AG09319 (cell line): Measurements from ENCODE around the gene SNRNP25.
A peak's percentile ranks its signal among the peaks of the same experiment; 100 is the strongest.

Experiments
- DNase-seq: peaks from one replicate; pipeline ENCODE4 v3.0.0-alpha.2; 2010; ENCODE audit warnings: low read depth; ENCODE audit errors: extremely low read depth
- TF ChIP-seq, protein P1 (sequence below): IDR thresholded peaks from 2 replicates; pipeline ENCODE4 v1.5.1; 2011; ENCODE audit warnings: low read depth, mild to moderate bottlenecking, inconsistent platforms, low read length, moderate library complexity

The SNRNP25 gene

DNA sequence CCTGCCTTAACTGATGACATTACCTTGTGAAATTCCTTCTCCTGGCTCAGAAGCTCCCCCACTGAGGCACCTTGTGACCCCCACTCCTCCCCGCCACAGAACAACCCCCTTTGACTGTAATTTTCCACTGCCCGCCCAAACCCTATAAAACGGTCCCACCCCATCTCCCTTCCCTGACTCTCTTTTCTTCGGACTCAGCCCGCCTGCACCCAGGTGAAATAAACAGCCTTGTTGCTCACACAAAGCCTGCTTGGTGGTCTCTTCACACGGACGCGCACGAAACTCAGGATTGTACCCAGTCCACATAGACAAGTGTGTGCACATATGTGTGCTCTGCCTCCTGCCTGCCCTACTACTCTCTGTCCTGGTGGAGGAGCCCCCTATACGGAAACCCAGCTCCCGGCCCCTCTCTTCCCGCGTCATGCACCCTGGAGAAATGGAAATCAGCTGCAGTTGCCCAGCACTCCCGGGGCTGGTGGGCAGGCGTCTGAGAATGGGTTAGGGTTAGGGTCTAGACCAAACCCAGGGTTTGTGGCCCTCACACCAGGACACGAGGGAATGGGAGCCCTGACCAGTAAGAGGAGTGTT is 21.2 kb downstream of the SNRNP25 start:
- no peak for DNase-seq
- TF ChIP-seq, protein P1, sequence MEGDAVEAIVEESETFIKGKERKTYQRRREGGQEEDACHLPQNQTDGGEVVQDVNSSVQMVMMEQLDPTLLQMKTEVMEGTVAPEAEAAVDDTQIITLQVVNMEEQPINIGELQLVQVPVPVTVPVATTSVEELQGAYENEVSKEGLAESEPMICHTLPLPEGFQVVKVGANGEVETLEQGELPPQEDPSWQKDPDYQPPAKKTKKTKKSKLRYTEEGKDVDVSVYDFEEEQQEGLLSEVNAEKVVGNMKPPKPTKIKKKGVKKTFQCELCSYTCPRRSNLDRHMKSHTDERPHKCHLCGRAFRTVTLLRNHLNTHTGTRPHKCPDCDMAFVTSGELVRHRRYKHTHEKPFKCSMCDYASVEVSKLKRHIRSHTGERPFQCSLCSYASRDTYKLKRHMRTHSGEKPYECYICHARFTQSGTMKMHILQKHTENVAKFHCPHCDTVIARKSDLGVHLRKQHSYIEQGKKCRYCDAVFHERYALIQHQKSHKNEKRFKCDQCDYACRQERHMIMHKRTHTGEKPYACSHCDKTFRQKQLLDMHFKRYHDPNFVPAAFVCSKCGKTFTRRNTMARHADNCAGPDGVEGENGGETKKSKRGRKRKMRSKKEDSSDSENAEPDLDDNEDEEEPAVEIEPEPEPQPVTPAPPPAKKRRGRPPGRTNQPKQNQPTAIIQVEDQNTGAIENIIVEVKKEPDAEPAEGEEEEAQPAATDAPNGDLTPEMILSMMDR = no peak

DNA sequence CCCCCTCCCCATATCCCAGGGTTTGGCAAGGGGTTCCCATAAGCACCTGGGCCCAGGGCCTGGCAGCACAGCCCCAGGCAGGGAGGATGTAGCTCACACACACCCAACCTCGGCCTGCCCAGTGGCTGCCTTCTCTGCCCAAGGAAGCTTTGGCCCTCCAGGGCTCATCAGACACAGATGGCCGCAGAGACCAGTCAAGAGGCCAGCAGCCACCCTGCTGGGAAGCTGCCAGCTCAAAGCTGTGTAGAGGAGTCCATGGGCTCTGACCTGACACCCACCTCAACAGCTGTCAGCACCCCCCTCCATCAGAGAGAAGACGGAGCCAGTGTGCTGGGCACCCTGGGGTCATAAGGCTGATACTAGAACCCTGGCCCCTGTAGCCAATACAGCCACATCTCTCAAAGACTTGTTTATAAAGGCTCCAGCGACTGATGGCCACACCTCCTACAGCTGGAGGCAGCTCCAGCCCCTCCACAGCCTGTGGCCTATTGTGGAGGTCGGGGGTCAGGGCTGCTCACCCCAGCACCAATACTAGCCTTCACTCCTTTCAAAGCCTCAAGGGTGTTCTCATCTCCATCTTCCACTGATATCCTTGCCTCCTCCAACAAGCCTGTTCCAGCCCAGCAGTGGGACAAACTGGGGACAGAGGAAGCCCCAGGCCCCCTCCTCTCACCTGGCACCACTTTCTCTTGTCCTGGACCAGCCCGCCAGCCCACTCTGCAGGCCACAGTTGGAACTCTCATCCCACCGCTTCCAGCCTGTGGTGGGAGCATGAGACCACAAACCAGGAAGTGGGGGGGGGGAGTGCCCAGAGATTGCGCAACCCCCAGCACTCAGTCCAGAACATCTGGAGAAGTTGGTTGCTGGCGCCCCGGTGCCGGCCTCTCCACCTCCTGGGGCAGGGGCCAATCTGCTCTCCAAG is 22.2 kb downstream of the SNRNP25 start:
- TF ChIP-seq, protein P1 = peak; percentile 34
- DNase-seq = peak; percentile 68

DNA sequence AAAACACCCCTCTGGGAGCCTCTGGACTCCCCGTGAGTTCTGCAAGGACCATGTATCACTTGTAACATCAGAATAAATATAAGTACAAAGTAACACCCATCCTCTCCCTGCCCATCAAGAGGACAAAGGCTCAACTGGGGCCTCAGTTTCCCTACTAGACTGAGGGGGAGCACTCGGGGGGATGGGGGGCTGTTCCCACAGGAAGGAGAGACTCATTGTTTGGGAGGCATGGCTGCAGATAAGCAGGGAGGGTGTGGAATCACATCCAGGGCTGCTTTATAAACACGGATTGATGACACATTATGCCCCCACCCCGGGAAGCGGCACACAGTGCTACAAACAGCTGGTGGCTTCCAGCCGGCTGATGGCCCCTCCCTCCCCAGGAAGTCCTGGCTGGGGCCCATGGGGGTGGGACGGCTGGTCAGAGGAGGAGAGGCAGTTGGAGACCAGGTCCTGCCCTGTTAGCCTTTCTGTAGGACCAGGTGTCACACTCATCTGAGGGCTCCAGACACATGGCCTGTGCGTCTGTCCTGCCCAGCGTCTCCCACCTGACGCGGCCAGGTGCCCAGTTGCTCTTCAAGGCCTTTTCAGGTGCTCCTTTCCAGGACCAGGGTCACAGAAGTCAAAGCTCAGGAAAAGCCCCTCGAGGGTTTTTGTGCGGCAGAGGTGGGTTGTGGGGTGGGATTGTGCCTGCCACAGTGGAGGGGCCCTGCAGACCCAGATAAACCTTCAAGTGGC is 23.1 kb downstream of the SNRNP25 start:
- DNase-seq = peak; percentile 77
- TF ChIP-seq, protein P1 = no peak

DNA sequence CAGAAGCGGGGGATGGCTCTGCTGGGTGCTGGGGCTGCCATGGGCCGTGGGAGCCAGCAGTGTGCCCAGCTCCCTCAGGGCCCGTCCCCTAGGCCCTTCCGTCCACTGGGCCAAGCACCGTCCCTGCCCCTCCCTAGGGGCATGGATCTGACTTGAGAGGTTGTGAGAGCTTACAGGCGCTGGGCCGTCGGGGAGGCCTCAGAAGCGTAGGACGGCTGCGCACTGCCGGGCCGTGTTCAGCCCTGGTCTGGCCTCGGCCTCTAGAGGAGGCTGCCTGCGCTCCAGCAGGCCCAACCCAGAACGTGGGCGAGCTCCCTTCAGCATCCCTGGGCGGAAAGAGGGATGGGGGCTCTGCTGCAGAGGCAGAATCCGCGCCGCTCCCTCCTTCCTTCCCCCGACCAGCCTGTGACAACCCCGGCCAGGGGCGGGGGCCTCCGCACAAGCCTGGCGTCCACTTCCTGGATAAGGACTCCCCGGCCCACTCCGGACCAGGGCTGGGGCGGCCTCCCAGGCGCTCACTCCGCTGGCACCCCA is 23.7 kb downstream of the SNRNP25 start:
- no peak for DNase-seq
- TF ChIP-seq, protein P1 = no peak

DNA sequence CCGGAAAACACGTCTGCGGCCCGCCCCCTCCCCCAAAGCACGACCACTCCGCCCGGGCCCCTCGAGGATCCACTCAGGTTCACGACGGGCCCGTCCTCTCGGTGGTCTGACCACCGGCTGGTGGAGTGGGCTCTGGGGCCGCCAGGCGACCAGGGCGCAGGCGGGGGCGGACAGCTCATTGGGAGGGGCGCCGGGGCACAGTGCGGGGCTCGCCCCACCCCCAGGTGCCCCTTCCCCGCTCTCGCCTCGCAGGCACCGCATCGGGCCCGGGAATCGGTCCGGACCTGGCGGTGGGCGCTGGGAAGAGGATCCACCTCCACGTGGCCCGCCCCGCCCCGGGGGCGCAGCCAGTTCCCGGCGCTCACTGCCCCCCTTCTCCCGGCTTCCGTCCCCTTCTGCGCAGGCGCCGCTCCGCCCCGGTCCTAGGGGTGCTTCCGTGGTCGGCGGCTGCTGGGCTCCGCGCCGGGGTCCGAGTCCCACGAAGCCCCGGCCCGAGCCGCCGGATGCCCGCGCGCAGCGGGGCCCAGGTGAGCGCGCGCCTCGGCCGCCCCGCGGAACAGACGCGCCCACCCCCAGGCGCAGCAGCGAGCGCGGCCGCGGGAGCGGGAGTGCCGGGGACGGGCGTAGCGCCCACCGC is 24.3 kb downstream of the SNRNP25 start, which contains the start of gene MPG:
MPG (plus strand) TSS at position 419 of the 637 bp plus-strand sequence; CDS start at position 504, 85 bp downstream.
- no peak for DNase-seq
- TF ChIP-seq, protein P1 = no peak

DNA sequence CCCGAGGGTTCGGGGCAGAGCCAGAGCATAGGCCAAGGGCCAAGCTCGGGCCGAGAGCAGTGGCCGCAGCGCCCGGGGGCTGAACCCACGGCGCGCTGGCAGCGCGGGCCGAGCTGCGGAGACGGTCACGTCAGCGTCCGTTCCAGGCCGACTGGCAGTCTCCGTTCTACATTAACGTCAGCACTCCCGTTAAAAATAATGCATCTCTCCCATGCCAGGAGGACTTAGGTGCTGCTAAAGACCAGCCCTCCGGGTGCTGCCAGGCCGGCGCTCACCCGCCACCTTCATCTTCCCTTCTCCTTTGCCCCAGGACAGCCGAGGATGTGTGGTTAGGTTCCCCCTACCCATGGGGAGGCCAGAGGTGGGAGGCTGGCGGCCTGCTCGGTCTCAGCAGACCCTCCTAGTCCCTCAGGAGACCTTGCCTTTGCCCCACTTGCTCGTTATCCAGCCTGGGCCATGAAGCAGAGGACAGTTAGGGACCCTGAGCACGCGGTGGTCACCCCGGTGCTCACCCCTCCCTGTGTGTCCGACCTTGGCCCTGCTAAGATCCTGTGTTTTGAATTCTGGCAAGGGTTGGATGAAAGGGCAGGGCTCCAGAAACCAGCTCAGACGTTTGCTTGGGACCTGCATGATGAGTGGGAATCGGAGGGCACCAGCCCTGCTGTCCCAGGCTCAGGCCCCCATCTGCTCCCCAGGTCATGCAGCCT is 25.0 kb downstream of the SNRNP25 start:
- TF ChIP-seq, protein P1 = no peak
- DNase-seq = no peak
